Measurements from ENCODE around the gene RAB3C. TPM values are rescaled to one million over a fixed set of nuclear protein-coding genes. Genes with fewer than 3 reads are reported as not detected.

RAB3C gene
- total RNA-seq, 6 donors from 2014 or later = 0.09 to 1.1 (median 0.87) TPM; not detected in 2

- Histone ChIP-seq H3K27me3 (no peaks in the 10 kb centered on the region), H3K4me1 (no peaks in the 10 kb centered on the region), H3K36me3 (no peaks in the 10 kb centered on the region), H3K9me3 (no peaks in the 10 kb centered on the region), H3K4me3 (no peak overlapping the region), H3K27ac (no peak overlapping the region)
- DNase-seq = no peak
- TF ChIP-seq POLR2AphosphoS5 (IDR thresholded peaks at IDR 0.05) (no peak), POLR2A (IDR thresholded peaks at IDR 0.05) (no peak), CTCF (IDR thresholded peaks at IDR 0.05) (no peak), EP300 (IDR thresholded peaks at IDR 0.05) (no peak)
- 55 to 56% methylated on average over 4 of the region's 4 CpGs for WGBS, 2 donors
- no peak for ATAC-seq (ENCODE audit: low FRiP score in 2 of 2)
Observed at GRCh38 chr5:58746321-58746720, 163.4 kb downstream of the RAB3C start.

GRCh38 chr5:58750036-58750435 lies 167.2 kb downstream of the RAB3C start:
- DNase-seq (no peak), ATAC-seq (ENCODE audit: low FRiP score in 2 of 2) (no peak)
- no peak overlapping the region for H3K27ac ChIP-seq
- TF ChIP-seq EP300 (IDR thresholded peaks at IDR 0.05) = no peak
- TF ChIP-seq CTCF (IDR thresholded peaks at IDR 0.05) = no peak
- TF ChIP-seq POLR2A (IDR thresholded peaks at IDR 0.05) = no peak
- no peak for TF ChIP-seq POLR2AphosphoS5 (IDR thresholded peaks at IDR 0.05)
- H3K9me3 ChIP-seq = no peaks in the 10 kb centered on the region
- no peaks in the 10 kb centered on the region for H3K36me3 ChIP-seq
- H3K4me1 ChIP-seq = no peaks in the 10 kb centered on the region
- H3K27me3 ChIP-seq = no peaks in the 10 kb centered on the region
- H3K4me3 ChIP-seq = no peak overlapping the region

GRCh38 chr5:58751222-58751837 lies 168.5 kb downstream of the RAB3C start:
- Histone ChIP-seq H3K27ac (no peak overlapping the region), H3K9me3 (no peaks in the 10 kb centered on the region), H3K4me1 (no peaks in the 10 kb centered on the region), H3K4me3 (no peak overlapping the region), H3K36me3 (no peaks in the 10 kb centered on the region), H3K27me3 (no peaks in the 10 kb centered on the region)
- 61 to 64% methylated on average over 4 of the region's 4 CpGs for WGBS, 2 donors
- DNase-seq (peak in 1 of 2 donors; percentile 28), ATAC-seq (ENCODE audit: low FRiP score in 2 of 2) (peak in 1 of 2 donors; percentile 42)
- peak in 1 of 4 donors; percentile 10 for TF ChIP-seq EP300 (IDR thresholded peaks at IDR 0.05)
- TF ChIP-seq POLR2AphosphoS5 (IDR thresholded peaks at IDR 0.05) = no peak

- no peak for DNase-seq
Observed at GRCh38 chr5:58752104-58752503, 169.2 kb downstream of the RAB3C start.

GRCh38 chr5:58753446-58753845 lies 170.6 kb downstream of the RAB3C start:
- TF ChIP-seq POLR2AphosphoS5 (IDR thresholded peaks at IDR 0.05) (no peak), CTCF (IDR thresholded peaks at IDR 0.05) (no peak), POLR2A (IDR thresholded peaks at IDR 0.05) (no peak), EP300 (IDR thresholded peaks at IDR 0.05) (no peak)
- H3K4me1 ChIP-seq = no peaks in the 10 kb centered on the region
- H3K9me3 ChIP-seq = no peaks in the 10 kb centered on the region
- 74 to 78% methylated on average over 5 of the region's 5 CpGs for WGBS, 2 donors
- ATAC-seq (ENCODE audit: low FRiP score in 2 of 2) (no peak), DNase-seq (no peak)
- no peaks in the 10 kb centered on the region for H3K36me3 ChIP-seq
- H3K27me3 ChIP-seq = no peaks in the 10 kb centered on the region
- H3K27ac ChIP-seq = no peak overlapping the region
- no peak overlapping the region for H3K4me3 ChIP-seq

More at GRCh38 chr5:58752104-58752503, 169.2 kb downstream of the RAB3C start:
- no peak for TF ChIP-seq POLR2AphosphoS5 (IDR thresholded peaks at IDR 0.05)
- no peak for TF ChIP-seq POLR2A (IDR thresholded peaks at IDR 0.05)
- TF ChIP-seq CTCF (IDR thresholded peaks at IDR 0.05) = no peak
- TF ChIP-seq EP300 (IDR thresholded peaks at IDR 0.05) = no peak
- H3K27ac ChIP-seq = no peak overlapping the region
- no peaks in the 10 kb centered on the region for H3K27me3 ChIP-seq
- H3K4me3 ChIP-seq = no peak overlapping the region
- ATAC-seq (ENCODE audit: low FRiP score in 2 of 2) = no peak
- 84 to 86% methylated on average over 1 of the region's 1 CpG for WGBS, 2 donors
- no peaks in the 10 kb centered on the region for H3K9me3 ChIP-seq
- no peaks in the 10 kb centered on the region for H3K36me3 ChIP-seq
- H3K4me1 ChIP-seq = no peaks in the 10 kb centered on the region
